Activated CD8-positive, alpha-beta memory T cell treated with anti-CD3 and anti-CD28 coated beads for 48 hours (primary cell): ENCODE data around the gene MTIF3.
A peak's percentile ranks its signal among the peaks of the same experiment; 100 is the strongest.

Source experiments
- DNase-seq, 3 experiments: peaks; one replicate each; pipeline ENCODE4 v3.0.0-alpha.2; 2020; ENCODE audit warnings: low read depth in 2 of 3, low spot score in 2 of 3

Gene MTIF3, protein sequence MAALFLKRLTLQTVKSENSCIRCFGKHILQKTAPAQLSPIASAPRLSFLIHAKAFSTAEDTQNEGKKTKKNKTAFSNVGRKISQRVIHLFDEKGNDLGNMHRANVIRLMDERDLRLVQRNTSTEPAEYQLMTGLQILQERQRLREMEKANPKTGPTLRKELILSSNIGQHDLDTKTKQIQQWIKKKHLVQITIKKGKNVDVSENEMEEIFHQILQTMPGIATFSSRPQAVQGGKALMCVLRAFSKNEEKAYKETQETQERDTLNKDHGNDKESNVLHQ

DNA sequence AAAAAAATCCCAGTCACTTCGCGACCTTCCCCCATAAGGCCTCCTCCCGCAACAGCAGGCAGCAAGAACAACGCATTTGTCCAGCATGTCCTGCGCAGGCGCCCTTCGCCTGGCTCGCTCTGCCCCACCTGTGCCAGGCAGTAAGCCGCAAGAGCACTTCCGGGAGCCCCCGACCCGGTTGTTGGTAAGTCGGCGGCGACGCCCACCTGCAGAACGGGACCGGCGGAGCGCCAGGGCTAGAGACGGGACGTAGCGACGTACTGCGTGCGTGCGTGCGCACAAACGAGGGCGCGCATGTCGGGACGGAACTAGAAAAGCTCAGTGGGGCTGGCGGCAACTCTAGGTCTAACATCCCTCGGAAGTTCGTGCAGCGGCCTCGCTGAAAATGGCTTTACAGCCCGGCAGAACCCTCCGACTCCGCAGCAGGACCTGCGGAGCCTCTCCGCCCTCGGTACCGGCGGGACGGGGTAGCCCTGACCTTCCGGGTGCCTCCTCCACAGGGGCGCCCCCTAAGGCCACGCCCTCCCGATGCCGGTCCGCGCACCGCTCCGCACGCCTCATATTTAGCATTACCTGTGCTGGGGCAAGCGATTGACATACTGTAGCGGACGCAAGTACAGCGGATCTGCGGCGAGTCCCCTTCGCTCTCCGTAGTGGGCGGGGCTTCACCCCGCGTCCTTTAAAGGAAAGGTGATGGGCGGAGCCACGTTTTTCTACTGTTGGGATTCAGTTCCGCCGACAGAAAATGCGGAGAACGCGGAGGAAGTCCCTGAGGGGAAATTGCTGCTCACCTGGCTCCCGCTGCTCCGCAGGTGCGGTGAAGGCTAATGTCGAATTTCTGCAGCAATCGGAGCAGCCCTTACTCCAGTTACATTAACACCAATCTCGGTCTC, at the start of gene MTIF3:
Gene MTIF3 (minus strand): TSS at position 629 of the 893 bp plus-strand sequence. CDS start 10,116 bp downstream, outside the sequence.
- peak; percentile 81 to 93 (median 85) for DNase-seq

DNA sequence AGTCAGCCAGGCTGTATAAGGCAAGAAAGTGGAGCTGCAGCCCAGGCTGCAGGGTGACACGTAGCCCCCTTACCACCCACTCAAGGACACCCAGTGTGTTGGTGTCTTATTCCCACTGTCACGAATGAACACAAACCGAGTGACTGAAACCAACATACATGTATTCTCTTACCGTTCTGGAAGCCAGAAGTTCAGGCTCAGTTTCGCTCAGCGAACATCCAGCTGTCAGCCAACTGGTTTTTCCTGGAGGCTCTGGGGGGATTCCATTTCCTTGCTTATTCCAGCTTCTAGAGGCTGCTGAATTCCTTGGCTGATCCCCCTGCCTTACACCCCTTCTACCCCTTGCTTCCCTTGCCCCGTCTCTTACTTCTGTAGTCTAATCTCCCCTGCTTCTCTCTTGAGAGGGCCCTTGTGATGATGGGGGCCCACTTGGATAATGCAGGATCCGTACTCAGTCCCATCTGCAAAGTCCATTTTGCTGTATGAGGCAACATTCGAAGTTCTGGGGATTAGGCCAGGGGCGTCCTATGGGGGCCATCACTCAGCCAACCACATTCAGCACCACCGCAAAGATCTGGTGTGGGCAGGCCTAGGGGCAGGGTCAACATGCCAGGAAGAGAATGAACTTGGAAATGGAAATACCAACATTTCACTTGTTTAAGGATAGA, 47.3 kb upstream of the MTIF3 start:
- no peak for DNase-seq

DNA sequence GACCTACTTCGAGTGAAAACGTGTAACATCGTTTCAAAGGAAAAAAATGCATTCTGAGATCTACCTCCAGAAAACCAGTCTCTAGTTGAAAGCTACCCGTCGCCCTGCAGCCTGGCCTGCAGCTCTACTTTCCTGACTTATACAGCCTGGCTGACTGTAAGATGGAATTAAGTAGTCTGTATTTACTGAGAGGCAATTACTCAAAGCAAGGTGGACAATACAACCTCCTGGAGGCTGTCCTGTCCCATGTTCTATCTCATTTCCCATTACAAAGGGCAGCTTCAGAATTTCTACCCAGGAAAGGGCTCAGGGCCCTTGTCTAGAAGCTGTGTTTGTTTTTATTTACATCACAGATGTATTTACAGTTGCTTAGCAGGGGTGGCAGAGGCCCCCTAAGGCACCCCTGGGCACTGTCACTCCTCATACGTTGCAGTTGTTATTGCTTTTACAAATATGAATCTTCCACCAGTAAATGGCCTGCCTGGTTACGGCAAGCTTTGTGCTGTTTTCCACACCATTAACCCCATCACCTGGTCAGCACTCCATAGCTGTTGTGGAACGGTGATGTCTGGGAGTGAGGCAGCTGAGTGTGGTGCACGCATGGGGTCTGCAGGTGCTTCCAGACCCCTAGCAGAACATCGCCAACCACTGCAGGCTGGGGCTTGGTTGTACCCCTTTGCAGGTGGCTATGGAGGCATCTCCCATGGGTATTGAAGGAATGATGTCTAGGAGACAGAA, 46.3 kb upstream of the MTIF3 start:
- DNase-seq, result no peak

DNA sequence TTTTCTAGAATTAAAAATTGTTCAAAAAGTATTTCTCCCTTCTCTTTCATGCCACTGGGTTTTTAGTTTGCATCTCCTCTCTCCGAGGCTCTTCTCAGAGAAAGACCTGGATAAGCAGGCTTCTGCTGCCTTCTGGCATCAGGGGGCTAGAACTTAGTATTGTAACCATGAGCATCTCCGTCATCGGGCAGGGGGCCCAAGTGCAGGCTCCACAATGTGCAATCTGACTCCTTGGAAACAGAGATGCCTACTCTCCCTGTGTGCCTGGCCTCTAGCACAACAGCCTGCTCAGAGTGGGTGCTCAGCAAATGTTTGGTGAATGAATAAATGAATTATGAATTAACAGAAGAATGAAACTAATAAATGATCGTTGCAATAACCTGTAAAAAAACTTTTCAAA, 45.6 kb upstream of the MTIF3 start:
- no peak for DNase-seq

DNA sequence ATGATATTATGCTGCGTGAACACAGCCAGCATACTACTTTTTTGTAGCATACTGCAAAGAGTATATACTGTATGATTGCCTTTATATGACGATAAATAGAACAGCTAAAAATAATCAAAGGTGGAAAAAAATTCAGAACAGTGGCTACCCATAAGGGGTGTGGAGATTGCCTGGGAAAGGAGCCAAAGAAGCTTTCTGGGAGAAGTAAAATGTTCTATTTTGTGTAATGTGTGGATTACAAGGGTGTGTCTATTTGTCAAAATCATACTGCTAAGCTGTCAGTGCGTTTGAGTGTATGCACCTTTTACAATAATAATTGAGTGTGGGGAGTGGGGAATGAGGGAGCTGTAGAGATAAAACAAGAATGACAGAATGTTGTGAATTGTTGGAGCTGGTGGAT, 45.2 kb upstream of the MTIF3 start:
- no peak for DNase-seq

DNA sequence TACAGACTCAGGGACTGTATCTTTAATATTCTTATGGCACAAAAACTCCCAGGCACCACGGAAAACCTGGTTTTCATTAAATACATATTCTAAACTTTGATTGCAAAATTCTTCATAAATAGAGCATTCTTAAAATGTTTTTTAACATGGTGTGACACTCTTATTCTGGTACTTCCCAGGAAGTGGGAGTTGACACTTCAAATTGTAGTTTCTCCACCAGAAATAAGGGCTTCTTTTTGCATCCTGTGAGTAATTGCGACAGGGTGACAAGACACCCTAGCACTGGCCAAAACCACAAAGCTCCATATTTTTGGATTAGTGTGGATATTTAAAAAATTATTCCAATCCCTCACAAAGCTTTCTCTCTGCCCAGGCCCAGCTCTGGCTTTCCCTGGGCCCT, 43.6 kb upstream of the MTIF3 start:
- DNase-seq, result no peak

DNA sequence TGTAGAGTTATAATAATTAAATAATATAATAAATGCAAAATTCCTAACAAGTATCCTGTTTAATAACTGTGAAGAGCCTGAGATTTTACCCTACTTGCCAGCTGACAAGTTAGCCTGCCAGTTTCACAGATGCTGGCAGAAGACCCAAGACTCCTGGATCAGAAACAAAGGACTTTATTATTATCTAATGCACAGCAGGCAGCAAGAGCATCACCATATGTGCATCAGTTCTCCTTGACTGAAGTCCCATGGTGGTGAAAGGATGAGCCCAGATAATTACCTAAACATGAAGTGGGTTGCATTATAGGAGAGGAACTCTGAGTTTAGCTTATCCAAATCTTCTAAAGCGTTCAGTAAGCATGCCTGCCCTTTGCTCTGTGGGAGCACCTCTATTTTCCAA, 39.1 kb upstream of the MTIF3 start:
- DNase-seq, result no peak

DNA sequence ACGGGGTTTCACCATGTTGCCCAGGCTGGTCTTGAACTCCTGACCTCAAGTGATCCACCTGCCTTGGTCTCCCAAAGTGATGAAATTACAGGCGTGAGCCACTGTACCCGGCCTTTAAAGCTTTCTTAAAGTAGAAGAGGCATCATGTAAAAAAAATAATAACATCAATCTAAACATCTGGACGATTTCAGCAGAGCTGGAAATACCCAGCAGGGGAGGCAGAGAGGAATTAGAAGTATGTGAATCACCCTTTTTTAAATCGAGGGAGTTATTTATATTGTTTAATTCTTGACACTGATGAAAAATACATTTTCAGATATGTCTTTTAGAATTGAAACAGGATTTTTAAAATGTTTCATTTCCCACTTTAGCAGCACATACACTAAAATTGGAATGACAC, 37.4 kb upstream of the MTIF3 start:
- DNase-seq, result no peak

DNA sequence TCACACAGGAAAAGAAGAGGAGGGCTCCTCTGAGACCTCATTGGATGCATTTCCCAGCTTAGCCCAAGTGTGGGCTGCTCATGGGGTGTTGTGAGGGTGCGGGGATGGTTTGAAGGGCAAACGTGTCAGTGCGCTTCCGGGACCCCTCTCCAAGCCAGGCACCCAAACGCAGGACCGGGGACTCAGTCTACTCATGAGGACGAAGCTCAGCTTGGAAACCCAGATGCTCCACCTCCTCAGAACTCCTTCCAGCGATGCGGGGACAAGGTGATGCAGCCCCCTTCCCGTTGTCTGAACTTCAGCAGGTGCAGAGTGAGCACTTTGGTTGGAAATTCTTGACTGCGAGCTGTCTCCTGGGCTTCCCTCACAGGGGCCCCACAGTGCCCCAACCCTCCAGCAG, 33.1 kb upstream of the MTIF3 start:
- no peak for DNase-seq

DNA sequence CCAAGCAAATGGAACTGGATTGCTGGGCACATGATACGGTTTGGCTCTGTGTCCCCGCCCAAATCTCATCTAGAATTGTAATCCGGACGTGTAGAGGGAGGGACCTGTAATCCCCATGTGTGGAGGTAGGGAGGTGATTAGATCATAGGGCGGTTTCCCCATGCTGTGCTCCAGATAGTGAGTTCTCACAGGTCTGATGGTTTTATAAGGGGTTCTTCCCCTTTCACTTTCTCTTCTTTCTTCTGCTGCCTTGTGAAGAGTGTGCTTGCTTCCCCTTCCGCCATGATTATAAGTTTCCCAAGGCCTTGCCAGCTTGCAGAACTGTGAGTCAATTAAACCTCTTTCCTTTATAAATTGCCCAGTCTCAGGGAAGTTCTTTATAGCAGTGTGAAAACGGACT, 32.6 kb upstream of the MTIF3 start:
- DNase-seq, result no peak

DNA sequence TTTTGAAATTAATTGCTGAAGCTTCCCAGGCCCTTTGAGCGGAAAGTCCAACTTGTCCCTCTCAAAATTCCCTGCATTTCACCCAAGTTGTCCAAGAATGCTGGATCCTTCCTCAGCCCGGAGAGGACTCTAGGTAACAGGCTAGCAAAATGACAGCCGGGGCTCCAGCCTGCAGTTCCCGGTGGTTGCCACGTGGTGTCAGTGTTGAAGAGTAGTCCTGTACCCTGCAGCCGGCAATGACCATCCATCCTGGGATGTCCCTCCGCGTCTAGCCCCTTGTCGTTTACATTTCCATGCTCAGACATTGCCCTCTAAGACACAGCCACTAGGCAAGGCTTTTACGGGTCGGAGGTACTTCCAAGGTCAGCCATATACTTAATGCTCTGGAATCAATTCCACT, 31.4 kb upstream of the MTIF3 start:
- DNase-seq, result peak in 1 of 3 experiments; percentile 22

DNA sequence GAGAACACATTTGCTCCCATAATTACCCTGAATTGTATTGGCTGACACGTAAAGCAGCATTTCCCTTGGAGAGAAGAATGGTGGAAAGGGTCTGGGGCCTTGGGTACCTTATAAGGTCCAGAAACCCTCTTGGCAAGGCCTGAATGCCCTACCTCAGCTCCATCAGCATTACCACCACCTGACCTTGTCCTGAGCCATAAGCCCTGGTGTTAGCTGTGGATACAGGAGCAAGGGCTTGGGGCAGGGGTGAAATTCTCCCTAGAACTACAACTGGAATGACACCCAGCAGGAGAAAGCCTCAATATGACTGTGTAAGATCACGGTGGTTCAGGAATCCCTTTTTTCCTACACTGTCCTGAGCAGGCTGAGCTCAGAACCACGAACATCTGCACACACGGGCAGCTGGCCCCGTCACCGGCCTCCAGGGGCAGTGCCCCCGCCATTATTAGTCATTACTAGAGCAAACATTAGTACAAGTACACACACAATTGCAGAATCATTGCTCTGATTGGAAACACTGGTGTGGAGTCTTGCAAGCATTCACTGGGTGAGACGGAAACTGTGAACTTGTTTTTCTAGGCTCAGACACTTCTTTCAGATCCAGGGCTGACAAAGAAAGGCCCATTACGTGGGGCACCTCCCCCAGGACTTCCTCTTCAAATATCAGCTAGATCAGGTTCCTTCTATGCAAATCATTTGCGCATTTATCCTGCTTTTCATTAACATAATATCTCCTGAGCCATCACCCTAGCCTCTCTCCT, 26.8 kb upstream of the MTIF3 start:
- DNase-seq, result no peak

DNA sequence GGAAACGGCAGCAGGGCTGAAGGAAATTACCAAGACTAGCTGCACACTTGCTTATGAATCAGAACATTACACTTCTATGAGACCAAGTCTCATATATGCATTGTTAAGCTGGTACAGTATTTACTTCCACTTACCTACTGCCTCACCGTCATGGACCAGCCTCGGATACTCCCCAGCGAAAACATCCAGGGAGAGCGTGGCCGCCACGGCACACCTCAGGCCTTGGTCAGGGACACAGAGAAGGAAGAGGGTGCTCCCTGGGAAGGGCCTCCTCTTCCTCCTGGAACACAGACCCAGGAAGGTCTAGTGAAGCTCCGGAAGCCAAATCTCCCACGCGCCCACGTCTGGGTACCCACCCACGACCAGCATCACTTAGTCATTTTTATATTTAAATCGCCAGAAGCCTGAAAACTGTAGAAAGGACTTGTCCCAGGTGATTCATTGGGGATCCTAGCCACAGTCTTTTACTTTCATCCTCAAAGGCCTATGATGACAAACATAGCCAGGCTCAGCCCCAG, 24.4 kb upstream of the MTIF3 start:
- no peak for DNase-seq

DNA sequence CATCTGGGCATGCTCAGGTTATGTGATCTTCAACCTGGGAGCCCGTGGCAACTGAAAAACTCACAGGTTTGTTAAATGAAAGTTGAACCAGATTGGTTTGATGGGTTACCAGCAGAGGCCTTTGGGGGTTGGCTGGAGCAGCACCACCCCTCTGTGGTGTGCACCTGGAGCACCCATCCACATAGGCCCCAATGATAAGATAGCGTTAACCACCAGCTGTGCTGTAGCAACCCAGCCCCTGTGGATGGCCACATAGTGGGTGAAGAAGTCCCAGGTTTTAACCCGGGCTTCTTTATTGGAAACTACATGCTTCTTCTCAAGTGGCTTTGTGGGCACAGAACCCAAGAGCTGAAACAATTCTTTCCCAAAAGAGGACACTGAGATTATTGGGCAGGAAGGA, 22.6 kb upstream of the MTIF3 start:
- DNase-seq, result no peak

DNA sequence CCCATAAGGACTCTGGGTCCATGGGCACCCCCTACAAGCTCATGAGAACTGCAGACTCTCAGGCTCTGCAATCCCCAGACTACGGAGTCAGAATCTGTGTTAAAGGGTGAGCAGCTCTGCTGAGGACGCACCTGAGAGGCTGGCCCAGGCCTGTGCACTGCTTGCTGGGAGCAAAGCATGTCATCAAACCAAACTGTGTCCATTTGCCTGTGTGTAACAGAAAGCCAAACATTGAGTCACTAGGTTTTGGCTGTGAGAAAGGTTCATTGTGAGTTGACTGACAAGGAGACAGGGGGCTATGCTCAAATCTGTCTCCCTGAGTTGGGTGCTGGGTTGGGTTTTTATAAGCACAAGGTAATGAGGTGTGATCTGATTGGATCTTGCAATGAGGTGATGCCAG, 22.1 kb upstream of the MTIF3 start:
- no peak for DNase-seq

DNA sequence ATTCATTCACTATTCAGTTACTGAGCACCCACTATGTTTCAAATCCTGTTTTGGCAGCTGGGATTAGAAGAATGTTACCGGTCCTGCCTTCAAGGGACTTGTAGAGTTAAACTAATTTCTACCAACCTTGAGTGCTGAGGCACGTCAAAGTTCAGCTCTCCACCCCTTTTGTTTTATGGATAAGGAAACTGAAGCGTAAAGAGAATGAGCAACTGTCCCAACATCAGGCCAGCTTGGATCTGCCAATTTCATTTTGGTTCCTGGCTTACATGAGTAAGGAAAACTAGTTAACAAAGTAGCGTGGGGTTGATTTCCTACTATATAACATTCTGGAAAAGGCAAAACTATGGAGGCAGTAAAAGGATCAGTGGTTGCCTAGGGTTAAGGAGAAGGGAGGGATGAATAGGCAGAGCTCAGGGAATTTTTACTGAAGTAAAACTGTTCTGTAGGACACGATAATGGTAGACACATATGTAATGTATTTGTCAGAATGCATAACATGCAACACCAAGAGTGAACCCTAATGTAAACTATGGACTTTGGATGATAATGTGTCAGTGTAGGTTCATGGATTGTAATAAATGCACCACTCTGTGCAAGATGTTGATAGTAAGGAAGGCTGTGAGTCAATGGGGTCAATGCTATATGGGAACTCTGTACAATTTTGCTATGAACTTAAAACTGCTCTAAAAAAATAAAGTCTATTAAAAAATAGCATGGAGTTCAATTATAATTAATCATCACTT, 19.9 kb upstream of the MTIF3 start:
- no peak for DNase-seq

DNA sequence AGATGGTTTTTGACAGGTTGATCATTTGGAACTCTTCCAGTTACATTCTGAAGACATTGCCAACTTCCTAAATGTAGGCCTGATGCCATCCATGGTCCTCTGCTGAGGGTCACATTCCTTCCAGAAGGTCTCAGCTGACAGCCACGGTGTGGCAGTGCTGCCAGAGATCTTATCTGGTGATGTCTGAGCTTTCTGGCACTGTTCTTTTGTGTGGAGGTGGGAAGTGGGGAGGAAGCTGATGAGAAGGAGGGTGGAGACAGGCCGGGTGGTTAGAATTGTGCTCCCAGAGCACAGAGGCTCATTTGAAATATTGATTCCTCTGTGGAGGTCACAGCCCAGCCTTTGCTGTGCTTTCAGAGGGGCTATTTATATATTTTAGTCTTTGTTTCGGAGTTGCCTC, 16.1 kb upstream of the MTIF3 start:
- no peak for DNase-seq

DNA sequence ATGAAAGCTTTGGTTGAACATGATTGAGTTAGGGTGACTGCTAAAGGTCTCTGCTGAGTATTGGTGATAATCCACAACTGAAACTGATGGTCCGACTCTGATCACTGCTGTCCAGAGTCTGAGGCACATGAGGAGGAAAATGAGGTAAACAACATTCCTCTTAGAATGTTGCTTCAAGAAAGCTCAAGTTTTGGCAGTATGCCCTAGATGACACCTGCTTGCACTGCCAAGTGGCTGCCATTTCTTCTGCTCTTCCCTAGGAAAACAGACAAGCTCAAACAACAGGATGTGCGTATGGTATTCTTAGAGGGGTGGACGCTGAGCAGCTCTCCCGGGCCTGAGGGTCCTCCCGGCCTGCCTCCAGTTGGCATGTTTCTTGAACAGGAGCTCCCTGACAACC, 15.2 kb upstream of the MTIF3 start:
- DNase-seq, result no peak

DNA sequence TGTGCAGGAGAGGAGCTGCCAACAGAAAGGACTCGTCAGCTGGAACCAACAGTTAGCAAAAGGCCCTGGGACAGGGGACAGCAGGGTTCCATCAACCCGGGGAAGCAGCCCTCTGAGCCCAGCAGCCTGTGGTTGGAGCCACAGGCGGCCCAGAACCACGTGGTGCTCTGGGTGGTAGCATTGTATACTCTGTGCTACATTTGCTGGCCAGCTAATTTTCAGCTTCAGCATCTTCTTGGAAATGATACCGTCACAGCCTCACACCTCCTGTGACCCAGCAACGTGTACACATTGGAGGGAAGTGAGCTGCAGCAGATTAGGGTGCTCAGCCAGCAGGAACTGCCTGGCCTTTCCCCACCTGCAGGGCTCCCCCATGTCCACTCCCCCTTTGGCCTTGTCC, 13.1 kb upstream of the MTIF3 start:
- no peak for DNase-seq
